Glutamatergic neuron (in vitro differentiated cells): ENCODE data around the gene NFIA. TPM values are rescaled to one million over a fixed set of nuclear protein-coding genes. Genes with fewer than 3 reads are reported as not detected.
"Not testable (repeated sequence)": the region's sequence is repeated elsewhere in the genome, so short reads cannot be mapped to it uniquely, and the experiment has no call there.

Experiments used
- DNase-seq: peaks from one replicate; pipeline ENCODE4 v3.0.0; 2022
- H3K27ac Mint-ChIP-seq: one replicate; pipeline ENCODE4 v1.8.0; 2020; ENCODE audit warnings: mild to moderate bottlenecking, mixed read lengths, inconsistent platforms; ENCODE audit not compliant: unreplicated experiment
- H3K27me3 Mint-ChIP-seq: one replicate; pipeline ENCODE4 v1.8.0; 2020; ENCODE audit warnings: mild to moderate bottlenecking, moderate library complexity, mixed read lengths, inconsistent platforms; ENCODE audit not compliant: unreplicated experiment
- H3K36me3 Mint-ChIP-seq: one replicate; pipeline ENCODE4 v1.8.0; 2020; ENCODE audit warnings: mild to moderate bottlenecking, mixed read lengths, inconsistent platforms; ENCODE audit not compliant: unreplicated experiment
- H3K4me1 Mint-ChIP-seq: one replicate; pipeline ENCODE4 v1.8.0; 2020; ENCODE audit warnings: mild to moderate bottlenecking, low read depth, mixed read lengths, inconsistent platforms; ENCODE audit not compliant: unreplicated experiment
- H3K4me3 Mint-ChIP-seq: one replicate; pipeline ENCODE4 v1.8.0; 2020; ENCODE audit warnings: mild to moderate bottlenecking, mixed read lengths, inconsistent platforms; ENCODE audit not compliant: unreplicated experiment
- H3K9me3 Mint-ChIP-seq: one replicate; pipeline ENCODE4 v1.8.0; 2020; ENCODE audit warnings: mild to moderate bottlenecking, moderate library complexity, mixed read lengths, inconsistent platforms; ENCODE audit not compliant: unreplicated experiment
- total RNA-seq: library from RNA; stranded (reverse); fragmentation: NEBNext Ultra II Directional; extraction: Animal tissue kit (Norgen Biotek cat#: 25700); gene quantifications from one replicate; pipeline ENCODE4 v1.2.1, GENCODE V29; 2021; ENCODE audit not compliant: unreplicated experiment
- TF ChIP-seq, protein P1 (sequence below): fragments of 200-600 bp; sonication (generic); IDR thresholded peaks from one replicate; pipeline ENCODE4 v1.5.0; 2021; ENCODE audit not compliant: partially characterized antibody, unreplicated experiment

Gene NFIA
- total RNA-seq, 1 donor from 2014 or later = 16.4 TPM

DNA sequence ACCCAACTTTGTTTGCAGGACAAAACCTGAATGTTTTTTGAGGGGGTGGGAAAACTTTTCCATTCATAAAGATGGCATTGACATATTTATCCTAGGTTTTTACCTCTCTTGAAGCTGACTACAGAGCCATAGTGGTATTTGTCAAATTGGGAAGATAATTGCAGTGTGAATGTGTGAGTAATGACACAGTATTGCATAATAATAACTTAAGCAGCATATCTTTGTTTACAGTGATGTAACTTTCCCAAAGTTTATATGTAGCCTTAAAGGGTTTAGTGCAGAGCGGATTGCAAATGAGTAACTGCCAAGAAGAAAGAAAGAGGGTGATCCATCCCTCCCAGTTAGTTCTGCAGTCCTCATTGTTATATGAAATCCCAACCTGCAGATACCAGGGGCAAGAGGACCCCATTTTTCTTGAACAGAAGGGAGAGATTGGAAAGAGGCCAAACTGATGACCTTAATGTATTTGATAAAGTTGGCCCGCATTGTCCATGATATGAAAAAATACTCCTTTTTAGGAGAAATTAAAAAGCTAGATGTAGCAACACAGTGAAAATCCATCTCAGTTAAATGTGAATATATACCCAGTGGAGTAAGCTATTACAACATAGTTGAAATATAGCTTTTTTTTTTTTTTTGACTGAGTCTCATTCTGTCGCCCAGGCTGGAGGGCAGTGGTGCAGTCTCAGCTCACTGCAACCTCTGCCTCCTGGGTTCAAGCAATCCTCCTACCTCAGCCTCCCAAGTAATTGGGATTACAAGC, 23.7 kb upstream of the NFIA start:
- Mint-ChIP-seq H3K27ac (no peak overlapping the region), H3K36me3 (no peaks in the 10 kb centered on the region), H3K27me3 (peaks cover 7% of the 10 kb centered on the region), H3K4me3 (no peak overlapping the region), H3K9me3 (peaks cover 1% of the 10 kb centered on the region), H3K4me1 (peaks cover 2% of the 10 kb centered on the region)
- TF ChIP-seq, protein P1, sequence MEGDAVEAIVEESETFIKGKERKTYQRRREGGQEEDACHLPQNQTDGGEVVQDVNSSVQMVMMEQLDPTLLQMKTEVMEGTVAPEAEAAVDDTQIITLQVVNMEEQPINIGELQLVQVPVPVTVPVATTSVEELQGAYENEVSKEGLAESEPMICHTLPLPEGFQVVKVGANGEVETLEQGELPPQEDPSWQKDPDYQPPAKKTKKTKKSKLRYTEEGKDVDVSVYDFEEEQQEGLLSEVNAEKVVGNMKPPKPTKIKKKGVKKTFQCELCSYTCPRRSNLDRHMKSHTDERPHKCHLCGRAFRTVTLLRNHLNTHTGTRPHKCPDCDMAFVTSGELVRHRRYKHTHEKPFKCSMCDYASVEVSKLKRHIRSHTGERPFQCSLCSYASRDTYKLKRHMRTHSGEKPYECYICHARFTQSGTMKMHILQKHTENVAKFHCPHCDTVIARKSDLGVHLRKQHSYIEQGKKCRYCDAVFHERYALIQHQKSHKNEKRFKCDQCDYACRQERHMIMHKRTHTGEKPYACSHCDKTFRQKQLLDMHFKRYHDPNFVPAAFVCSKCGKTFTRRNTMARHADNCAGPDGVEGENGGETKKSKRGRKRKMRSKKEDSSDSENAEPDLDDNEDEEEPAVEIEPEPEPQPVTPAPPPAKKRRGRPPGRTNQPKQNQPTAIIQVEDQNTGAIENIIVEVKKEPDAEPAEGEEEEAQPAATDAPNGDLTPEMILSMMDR = no peak
- DNase-seq = no peak

DNA sequence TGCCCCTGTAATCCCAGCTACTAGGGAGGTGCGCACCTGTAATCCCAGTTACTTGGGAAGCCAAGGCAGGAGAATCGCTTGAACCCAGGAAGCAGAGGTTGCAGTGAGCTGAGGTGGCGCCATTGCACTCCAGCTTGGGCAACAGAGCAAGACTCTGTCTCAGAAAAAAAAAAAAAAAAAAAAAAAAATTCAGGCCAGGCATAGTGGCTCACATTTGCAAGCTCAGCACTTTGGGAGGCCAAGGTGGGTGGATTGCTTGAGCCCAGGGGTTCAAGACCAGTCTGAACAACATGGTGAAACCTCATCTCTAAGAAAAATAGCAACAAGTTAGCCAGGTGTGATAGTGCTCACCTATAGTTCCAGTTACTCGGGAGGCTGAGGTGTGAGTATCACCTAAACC, 20.8 kb upstream of the NFIA start:
- H3K4me1 Mint-ChIP-seq, H3K27me3 Mint-ChIP-seq, H3K9me3 Mint-ChIP-seq, DNase-seq, H3K27ac Mint-ChIP-seq, H3K4me3 Mint-ChIP-seq, H3K36me3 Mint-ChIP-seq: not testable (repeated sequence)

DNA sequence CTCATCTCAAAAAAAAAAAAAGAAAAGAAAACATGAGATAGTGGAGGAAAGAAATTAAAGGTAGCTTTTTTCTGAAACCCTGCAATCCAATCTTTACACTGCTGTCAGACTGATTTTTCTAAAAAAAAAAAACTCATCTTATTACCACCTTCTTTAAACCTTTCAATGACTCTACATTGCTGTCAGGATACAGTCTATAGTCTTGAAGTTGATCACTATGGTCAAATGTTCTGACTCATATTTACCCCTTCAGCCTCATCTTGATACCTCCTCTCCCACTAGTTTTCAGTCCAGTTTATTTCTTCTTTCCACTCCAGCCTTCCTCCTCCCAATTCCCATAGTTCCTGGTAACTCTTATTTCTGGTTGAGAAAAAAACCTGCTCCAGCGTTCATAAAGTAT, 17.7 kb upstream of the NFIA start:
- TF ChIP-seq, protein P1 = no peak
- Mint-ChIP-seq H3K27ac (no peak overlapping the region), H3K4me3 (no peak overlapping the region), H3K27me3 (no peaks in the 10 kb centered on the region), H3K9me3 (no peaks in the 10 kb centered on the region), H3K4me1 (no peaks in the 10 kb centered on the region), H3K36me3 (no peaks in the 10 kb centered on the region)
- no peak for DNase-seq

DNA sequence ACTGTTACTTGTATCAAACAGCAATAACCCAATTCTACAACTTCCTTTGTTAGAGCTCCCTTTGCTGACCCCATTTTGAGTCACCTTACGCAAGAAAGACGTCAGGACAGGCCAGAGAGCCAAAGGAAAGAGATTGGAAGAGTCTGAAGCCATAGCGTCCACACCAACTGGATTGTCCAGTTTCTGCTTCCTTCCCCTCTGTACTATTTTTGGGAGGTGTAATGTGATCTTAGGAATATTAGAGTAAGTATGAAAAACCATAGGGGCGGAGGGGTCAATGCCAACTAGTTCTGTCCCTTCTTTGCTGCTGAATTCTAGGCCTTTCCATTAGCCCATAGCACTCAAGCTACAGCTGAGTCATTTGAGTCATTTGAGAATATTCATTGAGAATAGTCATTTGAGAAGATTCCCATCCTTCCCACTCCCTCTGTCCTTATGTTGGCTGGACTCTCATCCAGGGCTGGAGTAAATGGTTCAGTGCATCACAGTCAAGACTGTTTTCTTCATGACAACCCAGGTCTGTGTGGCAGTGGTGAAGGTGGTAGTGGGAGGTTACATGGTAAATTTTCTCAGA, 14.8 kb upstream of the NFIA start:
- Mint-ChIP-seq H3K36me3 (no peaks in the 10 kb centered on the region), H3K4me3 (no peak overlapping the region), H3K9me3 (peaks cover 4% of the 10 kb centered on the region), H3K4me1 (no peaks in the 10 kb centered on the region), H3K27me3 (peaks cover 2% of the 10 kb centered on the region), H3K27ac (no peak overlapping the region)
- TF ChIP-seq, protein P1 = no peak
- DNase-seq = no peak

DNA sequence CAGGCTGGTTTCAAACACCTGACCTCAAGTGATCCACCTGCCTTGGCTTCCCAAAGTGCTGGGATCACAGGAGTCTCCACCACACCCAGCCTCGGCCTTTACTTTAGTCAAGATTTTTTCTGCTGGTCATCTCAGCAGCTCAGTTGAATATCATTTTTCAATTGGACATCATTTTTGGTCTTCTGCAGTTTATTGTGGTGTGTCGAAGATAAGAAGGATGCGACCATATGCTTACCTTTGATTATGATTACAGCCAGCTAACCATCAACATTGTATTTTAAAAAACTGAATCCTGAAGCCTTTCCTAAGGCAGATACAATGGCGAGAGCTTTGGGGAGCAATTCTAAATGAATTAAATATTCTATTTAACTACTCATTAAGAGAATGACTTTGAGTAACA, 12.3 kb upstream of the NFIA start:
- Mint-ChIP-seq H3K27me3 (peaks cover 2% of the 10 kb centered on the region), H3K4me3 (no peak overlapping the region), H3K36me3 (no peaks in the 10 kb centered on the region), H3K27ac (no peak overlapping the region), H3K9me3 (peaks cover 4% of the 10 kb centered on the region), H3K4me1 (no peaks in the 10 kb centered on the region)
- TF ChIP-seq, protein P1 = no peak
- no peak for DNase-seq
